Transverse colon (tissue), 3 donors: Measurements from ENCODE around the gene PDSS2.

Experiments
- CTCF ChIP-seq, 5 experiments: fragments of 200-600 bp in 3 of 5; fragments of 450-650 bp in 2 of 5; sonication (generic) in 3 of 5; IDR thresholded peaks; 1 replicate in 2 of 5; 2 replicates in 3 of 5; pipeline ENCODE4 v1.5.1; 2016 to 2017; ENCODE audit warnings: antibody characterized with exemption in 5 of 5, inconsistent platforms in 3 of 5, mild to moderate bottlenecking in 2 of 5, moderate library complexity in 1 of 5
- EP300 ChIP-seq: sonication (generic); formaldehyde crosslinking; IDR thresholded peaks from one replicate; pipeline ENCODE4 v1.6.1; 2017; ENCODE audit warnings: antibody characterized with exemption, low read depth
- POLR2A ChIP-seq: fragments of 450-650 bp; IDR thresholded peaks from one replicate; pipeline ENCODE4 v1.6.1; 2016; ENCODE audit warnings: antibody characterized with exemption, mild to moderate bottlenecking, moderate library complexity

- TF ChIP-seq CTCF (IDR thresholded peaks at IDR 0.05) (no peak), POLR2A (no peak), EP300 (no peak)
These were observed 11.6 kb downstream of the PDSS2 start for GRCh38 chr6:107447663-107448216.
